Esophagus muscularis mucosa (tissue), 4 donors: ENCODE results near the gene ZNF484. TPM values are rescaled to one million over a fixed set of nuclear protein-coding genes. Genes with fewer than 3 reads are reported as not detected.
"Not testable (repeated sequence)": the region's sequence is repeated elsewhere in the genome, so short reads cannot be mapped to it uniquely, and the experiment has no call there.

ENCODE experiments used
- DNase-seq: peaks from one replicate; pipeline ENCODE4 v3.0.0-alpha.2; 2017; ENCODE audit errors: extremely low spot score
- H3K27ac ChIP-seq, 4 donors: fragments of 200-600 bp; sonication (generic); replicated peaks in 1 of 4; 1 replicate in 3 of 4; 2 replicates in 1 of 4; pipeline ENCODE4 v1.5.1; 2016 to 2019; ENCODE audit warnings: mild to moderate bottlenecking in 1 of 4
- H3K27me3 ChIP-seq, 4 donors: fragments of 200-600 bp; sonication (generic); one replicate each; pipeline versions ENCODE4 v1.5.1 to v1.6.0; 2016 to 2019
- H3K36me3 ChIP-seq, 4 donors: fragments of 200-600 bp; sonication (generic); one replicate each; pipeline ENCODE4 v1.5.1; 2016 to 2019
- H3K4me1 ChIP-seq, 4 donors: fragments of 200-600 bp; sonication (generic); one replicate each; pipeline ENCODE4 v1.5.1; 2016 to 2019
- H3K4me3 ChIP-seq, 4 donors: fragments of 200-600 bp; sonication (generic); 1 replicate in 2 of 4; 2 replicates in 2 of 4; pipeline ENCODE4 v1.5.1; 2016 to 2019; ENCODE audit warnings: mild to moderate bottlenecking in 4 of 4, moderate library complexity in 1 of 4
- H3K9me3 ChIP-seq, 4 donors: fragments of 200-600 bp; sonication (generic); 1 replicate in 3 of 4; 2 replicates in 1 of 4; pipeline ENCODE4 v1.5.1; 2016 to 2019
- EP300 ChIP-seq: sonication (generic); formaldehyde crosslinking; IDR thresholded peaks from one replicate; pipeline ENCODE4 v1.6.1; 2017; ENCODE audit warnings: antibody characterized with exemption
- POLR2A ChIP-seq: fragments of 450-650 bp; IDR thresholded peaks from one replicate; pipeline ENCODE4 v1.6.1; 2017; ENCODE audit warnings: antibody characterized with exemption, moderate library complexity, mild to moderate bottlenecking, low read depth
- POLR2AphosphoS5 ChIP-seq, 2 donors: sonication (generic); formaldehyde crosslinking; IDR thresholded peaks; one replicate each; pipeline ENCODE4 v1.6.1; 2017; ENCODE audit warnings: antibody characterized with exemption in 2 of 2
- WGBS: methylation state at CpG from one replicate; pipeline ENCODE4 v1.1.5; 2018; 5-methylcytosine and 5-hydroxymethylcytosine counted together
- intact Hi-C: fragments of 100-400 bp; cut with DNase I; formaldehyde crosslinking; loops from one replicate; pipeline ENCODE4 v1.15.1; 2023
- small RNA-seq, 3 donors: library from RNA; depleted of rRNA; stranded (forward); fragments of <200 nt; gene quantifications; one replicate each; pipeline ENCODE3, GENCODE V24; 2016
- total RNA-seq, 4 donors: library from RNA; depleted of rRNA; stranded (reverse); fragments of >200 nt; gene quantifications; one replicate each; pipeline versions ENCODE4 v1.1.0 to v1.2.1, GENCODE V29; 2016
- TF ChIP-seq, protein P1 (sequence below), 3 experiments: fragments of 200-600 bp in 2 of 3; fragments of 450-650 bp in 1 of 3; sonication (generic) in 2 of 3; IDR thresholded peaks; one replicate each; pipeline ENCODE4 v1.5.1; 2017 to 2019; ENCODE audit warnings: antibody characterized with exemption in 3 of 3, mild to moderate bottlenecking in 2 of 3, moderate library complexity in 1 of 3

Gene ZNF484
- total RNA-seq, 4 donors from 2014 or later = 8.9 to 11.4 (median 9.9) TPM

DNA sequence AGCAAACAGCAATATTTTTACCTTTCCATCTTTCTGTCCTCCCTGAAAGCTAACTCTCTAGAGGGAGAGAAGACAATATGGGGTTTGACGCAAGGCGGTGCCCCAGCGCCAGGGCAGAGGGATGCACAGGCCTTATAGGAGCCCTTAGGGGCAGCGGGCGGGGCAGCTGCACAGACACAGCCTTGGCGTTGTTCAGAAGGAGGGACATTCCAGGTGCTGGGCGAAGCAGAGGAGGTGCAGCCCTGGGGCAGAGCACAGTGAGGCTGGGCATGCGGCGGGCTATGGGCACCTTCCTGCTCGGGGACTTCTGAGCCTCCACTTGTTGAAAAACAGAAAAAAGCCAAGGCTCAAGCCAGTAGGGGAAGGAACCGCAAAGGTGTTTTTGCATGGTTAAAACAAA, 79.5 kb downstream of the ZNF484 start:
- peaks cover 0 to 51% (median 2%) of the 10 kb centered on the region in 4 donors for H3K27me3 ChIP-seq
- H3K36me3 ChIP-seq = no peaks in the 10 kb centered on the region
- no peaks in the 10 kb centered on the region for H3K9me3 ChIP-seq
- intact Hi-C loops = no loop called here
- TF ChIP-seq POLR2AphosphoS5 (IDR thresholded peaks at IDR 0.05) (no peak), EP300 (no peak), POLR2A (no peak)
- TF ChIP-seq, protein P1, sequence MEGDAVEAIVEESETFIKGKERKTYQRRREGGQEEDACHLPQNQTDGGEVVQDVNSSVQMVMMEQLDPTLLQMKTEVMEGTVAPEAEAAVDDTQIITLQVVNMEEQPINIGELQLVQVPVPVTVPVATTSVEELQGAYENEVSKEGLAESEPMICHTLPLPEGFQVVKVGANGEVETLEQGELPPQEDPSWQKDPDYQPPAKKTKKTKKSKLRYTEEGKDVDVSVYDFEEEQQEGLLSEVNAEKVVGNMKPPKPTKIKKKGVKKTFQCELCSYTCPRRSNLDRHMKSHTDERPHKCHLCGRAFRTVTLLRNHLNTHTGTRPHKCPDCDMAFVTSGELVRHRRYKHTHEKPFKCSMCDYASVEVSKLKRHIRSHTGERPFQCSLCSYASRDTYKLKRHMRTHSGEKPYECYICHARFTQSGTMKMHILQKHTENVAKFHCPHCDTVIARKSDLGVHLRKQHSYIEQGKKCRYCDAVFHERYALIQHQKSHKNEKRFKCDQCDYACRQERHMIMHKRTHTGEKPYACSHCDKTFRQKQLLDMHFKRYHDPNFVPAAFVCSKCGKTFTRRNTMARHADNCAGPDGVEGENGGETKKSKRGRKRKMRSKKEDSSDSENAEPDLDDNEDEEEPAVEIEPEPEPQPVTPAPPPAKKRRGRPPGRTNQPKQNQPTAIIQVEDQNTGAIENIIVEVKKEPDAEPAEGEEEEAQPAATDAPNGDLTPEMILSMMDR (IDR thresholded peaks at IDR 0.05) = no peak
- H3K27ac ChIP-seq = no peak overlapping the region
- DNase-seq = no peak
- H3K4me1 ChIP-seq = no peaks in the 10 kb centered on the region
- no peak overlapping the region for H3K4me3 ChIP-seq
- 88% methylated on average over 11 of the region's 11 CpGs for WGBS

- DNase-seq, H3K9me3 ChIP-seq, H3K36me3 ChIP-seq, H3K4me1 ChIP-seq, H3K27ac ChIP-seq, H3K4me3 ChIP-seq, intact Hi-C loops: not testable (repeated sequence)
- WGBS = 57% methylated on average over 8 of the region's 9 CpGs
- peaks cover 0 to 48% (median 2%) of the 10 kb centered on the region in 4 donors for H3K27me3 ChIP-seq
Measured at GRCh38 chr9:92796337-92796804, 81.5 kb downstream of the ZNF484 start.

GRCh38 chr9:92795598-92796336, 82.1 kb downstream of the ZNF484 start:
- peaks cover 0 to 4% (median 3%) of the 10 kb centered on the region in 4 donors for H3K4me1 ChIP-seq
- no peak overlapping the region for H3K27ac ChIP-seq
- peaks cover 0 to 50% (median 2%) of the 10 kb centered on the region in 4 donors for H3K27me3 ChIP-seq
- H3K36me3 ChIP-seq = no peaks in the 10 kb centered on the region
- H3K4me3 ChIP-seq = no peak overlapping the region
- TF ChIP-seq, protein P1 (IDR thresholded peaks at IDR 0.05) = no peak
- 56% methylated on average over 9 of the region's 9 CpGs for WGBS
- H3K9me3 ChIP-seq = no peaks in the 10 kb centered on the region
- no peak for DNase-seq
- intact Hi-C loops = no loop called here

Small RNAs within 50 kb of the gene (small RNA-seq; reads per million reads assigned to genes)
- 0 reads per million in 3 donors for gene RNU6-714P

Other genes with a start within 250 kb of the ZNF484 start
- gene IPPK, start 207.9 kb downstream of the ZNF484 start, total RNA-seq = 1 to 10 TPM; 5.0 to 8.4 (median 6.1) TPM
- gene BICD2, start 113.2 kb downstream of the ZNF484 start, total RNA-seq = 10 to 100 TPM; 44.0 to 72.5 (median 57.3) TPM
- 1 to 10 TPM; 4.3 to 5.1 (median 4.9) TPM for gene FGD3, start 69.5 kb upstream of the ZNF484 start, total RNA-seq
- gene SUSD3, start 180.7 kb upstream of the ZNF484 start, total RNA-seq = 1 to 10 TPM in 3 of 4 donors, under 1 TPM in 1; 0.83 to 3.3 (median 1.4) TPM
- gene CARD19, start 218.2 kb upstream of the ZNF484 start, total RNA-seq = 10 to 100 TPM; 54.0 to 83.6 (median 78.1) TPM